MV-4-11 (cell line): ENCODE measurements around the gene RUNX1.
A peak's percentile ranks its signal among the peaks of the same experiment; 100 is the strongest.
"Not testable (repeated sequence)": the region's sequence is repeated elsewhere in the genome, so short reads cannot be mapped to it uniquely, and the experiment has no call there.

Source experiments
- DNase-seq: peaks from one replicate; lab custom pipeline; 2025; lab: John Stamatoyannopoulos, UW

RUNX1 gene

GRCh38 chr21:34805157-34805556 lies 243.9 kb downstream of the RUNX1 start:
- DNase-seq: no peak

DNA sequence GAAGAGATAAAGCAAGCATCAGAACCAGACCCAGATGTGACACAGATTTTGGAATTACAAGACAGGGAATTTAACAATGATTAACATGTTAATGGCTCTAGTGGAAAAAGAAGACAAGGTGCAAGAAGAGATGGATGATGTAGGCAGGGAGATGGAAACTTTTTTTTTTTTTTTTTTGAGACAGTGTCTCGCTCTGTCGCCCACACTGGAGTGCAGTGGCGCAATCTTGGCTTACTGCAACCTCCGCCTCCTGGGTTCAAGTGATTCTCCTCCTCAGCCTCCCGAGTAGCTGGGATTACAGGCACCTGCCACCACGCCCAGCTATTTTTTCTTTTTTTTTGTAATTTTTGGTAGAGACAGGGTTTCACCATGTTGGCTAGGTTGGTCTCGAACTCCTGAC lies 244.5 kb downstream of the RUNX1 start:
- DNase-seq: not testable (repeated sequence)

GRCh38 chr21:34803782-34804370 lies 245.2 kb downstream of the RUNX1 start:
- peak; percentile 62 for DNase-seq

GRCh38 chr21:34802180-34802899 lies 246.8 kb downstream of the RUNX1 start:
- no peak for DNase-seq

- no peak for DNase-seq
Measured at GRCh38 chr21:34801519-34802132, 247.5 kb downstream of the RUNX1 start.

- DNase-seq: no peak
Measured at GRCh38 chr21:34800797-34801518, 248.1 kb downstream of the RUNX1 start.

DNA sequence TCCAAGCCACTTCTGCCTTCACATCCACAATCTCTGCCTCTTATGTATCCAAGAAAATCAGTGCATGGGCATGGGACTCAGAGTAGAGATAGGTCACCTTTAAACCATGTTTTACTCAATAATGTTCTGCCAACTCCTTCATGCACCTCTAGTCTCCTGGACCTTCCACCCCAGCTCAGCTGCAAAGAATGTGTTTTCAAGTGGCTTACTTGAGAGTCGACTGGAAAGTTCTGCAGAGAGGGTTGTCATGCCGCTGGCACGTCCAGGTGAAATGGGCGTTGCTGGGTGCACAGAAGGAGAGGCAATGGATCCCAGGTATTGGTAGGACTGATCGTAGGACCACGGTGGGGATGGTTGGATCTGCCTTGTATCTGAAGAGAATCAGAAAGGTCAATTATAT lies 250.0 kb downstream of the RUNX1 start:
- no peak for DNase-seq

DNA sequence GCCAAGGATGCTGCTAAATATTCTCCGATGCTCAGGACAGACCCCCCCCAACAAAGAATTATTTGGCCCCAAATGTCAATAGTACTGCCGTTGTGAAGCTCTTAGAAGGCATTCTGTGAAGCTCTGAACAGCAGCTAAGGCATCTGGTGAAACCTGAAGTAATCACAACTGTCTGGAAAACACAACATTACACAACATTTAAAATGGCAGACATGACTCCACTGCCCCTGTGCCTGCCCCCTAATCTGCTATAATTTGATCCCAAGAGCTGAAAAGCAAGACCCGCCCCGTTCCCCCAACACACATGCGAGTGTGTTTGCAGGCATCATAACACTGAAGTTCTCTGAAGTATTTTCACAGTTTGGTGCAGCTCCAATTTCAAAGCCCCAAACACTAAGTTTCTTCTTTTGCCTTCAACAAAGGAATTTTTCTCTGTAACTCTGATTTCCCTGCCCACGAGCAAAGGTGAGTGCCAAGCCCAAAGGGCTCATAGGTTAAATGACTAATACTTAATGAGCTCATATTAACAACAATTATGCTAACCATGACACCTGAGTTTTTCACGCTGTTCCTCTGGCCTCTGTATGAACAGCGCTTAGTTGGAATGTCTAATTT lies 251.1 kb downstream of the RUNX1 start:
- DNase-seq: no peak

GRCh38 chr21:34797201-34797525 lies 251.9 kb downstream of the RUNX1 start:
- DNase-seq: no peak

DNA sequence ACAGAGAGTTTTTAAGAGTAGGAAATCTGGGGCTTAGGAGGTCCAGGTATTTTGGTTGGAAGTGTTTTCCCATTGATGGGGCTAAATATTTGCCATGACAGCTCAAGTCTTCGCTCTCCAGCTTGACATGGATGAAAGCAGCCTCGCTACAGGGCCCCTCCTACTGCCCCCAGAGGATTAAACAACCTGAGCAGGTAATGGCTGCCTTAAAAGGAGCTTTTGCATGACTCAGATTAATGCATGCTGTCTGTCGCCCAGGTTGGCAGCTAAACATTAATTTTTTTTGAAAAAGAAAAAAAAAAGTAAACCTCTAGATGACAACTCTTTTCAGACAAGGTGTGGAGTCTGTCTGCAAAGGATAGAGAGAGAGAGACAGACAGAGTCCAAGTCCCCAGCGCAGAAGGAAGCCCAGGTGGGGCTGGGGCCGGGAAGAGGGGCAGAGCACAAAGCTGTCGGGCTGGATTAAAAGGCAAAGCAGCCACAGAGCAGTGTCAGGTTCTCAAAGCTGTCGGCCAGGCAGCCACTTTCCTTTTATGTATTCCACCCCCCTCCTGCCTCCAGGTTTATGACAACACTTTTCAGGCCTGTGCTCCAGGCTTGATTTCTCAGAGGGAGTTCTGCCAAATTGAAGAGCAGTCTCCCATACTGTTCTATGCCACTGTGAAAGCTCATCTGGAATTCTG lies 252.4 kb downstream of the RUNX1 start:
- DNase-seq: no peak

GRCh38 chr21:34795548-34796180 lies 253.4 kb downstream of the RUNX1 start:
- DNase-seq: no peak

GRCh38 chr21:34795175-34795547 lies 253.9 kb downstream of the RUNX1 start:
- DNase-seq: no peak

DNA sequence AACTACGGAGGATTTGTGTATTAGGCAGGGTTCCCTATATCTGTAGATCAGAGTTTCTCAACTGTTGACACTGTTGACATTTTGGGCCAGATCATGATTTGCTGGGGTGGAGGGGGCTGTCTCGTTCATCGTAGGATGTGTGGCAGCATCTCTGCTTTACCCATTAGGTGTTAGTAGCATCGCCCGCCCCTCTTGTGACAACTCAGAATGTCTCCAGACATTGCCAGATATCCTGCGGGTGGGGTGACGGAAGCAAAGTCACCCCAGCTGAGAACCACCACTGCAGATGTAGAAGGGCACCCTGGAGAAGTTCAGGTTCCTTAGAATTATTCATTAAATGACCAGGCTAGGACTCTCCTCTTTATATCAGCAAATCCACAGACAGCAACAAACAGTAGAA lies 254.4 kb downstream of the RUNX1 start:
- no peak for DNase-seq

- DNase-seq: no peak
Measured at GRCh38 chr21:34793471-34793870, 255.6 kb downstream of the RUNX1 start.

DNA sequence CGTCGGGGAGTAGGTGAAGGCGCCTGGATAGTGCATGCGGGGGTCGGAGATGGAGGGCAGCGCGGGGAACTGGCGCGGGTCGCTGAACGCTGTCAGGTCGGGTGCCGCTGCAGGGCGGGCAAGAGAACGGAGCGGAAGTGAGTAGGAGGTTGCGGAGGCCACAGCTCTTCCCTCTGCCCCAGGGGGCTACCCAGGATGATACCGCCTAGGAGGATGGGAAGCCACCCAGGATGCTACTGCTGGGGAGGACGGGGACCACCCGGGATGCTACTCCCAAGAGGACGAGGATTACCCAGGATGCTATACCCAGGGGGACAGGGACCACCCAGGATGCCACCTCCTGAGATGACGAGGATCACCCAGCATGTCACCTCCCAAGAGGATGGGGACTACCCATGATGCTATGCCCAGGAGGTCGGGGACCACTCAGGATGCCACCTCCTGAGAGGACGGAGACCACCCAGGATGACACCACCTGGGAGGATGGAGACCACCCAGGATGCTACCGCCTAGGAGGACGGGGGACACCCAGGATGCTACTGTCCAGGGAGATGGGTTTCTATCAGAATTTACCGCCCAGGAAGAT lies 256.5 kb downstream of the RUNX1 start:
- DNase-seq: no peak

GRCh38 chr21:34791776-34792503 lies 257.2 kb downstream of the RUNX1 start:
- DNase-seq: no peak

DNA sequence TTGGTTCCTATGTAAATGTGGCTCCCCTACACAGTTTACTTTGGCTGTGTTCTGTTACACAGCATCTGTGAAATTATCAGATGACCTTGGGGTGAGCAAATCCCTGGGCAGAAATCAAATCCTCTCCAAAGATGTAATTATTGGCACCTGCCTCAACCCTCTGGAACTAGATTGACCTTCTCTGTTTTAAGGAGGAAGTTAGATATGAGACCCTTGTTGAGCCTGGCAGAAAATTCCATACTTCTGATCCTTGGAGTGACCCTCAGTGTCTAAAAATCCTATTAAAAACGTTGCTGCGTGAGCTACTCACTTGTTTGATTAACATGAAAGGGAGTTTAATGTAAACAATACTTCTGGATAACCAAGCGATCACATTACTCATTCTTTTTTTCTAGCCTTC lies 258.3 kb downstream of the RUNX1 start:
- no peak for DNase-seq

DNA sequence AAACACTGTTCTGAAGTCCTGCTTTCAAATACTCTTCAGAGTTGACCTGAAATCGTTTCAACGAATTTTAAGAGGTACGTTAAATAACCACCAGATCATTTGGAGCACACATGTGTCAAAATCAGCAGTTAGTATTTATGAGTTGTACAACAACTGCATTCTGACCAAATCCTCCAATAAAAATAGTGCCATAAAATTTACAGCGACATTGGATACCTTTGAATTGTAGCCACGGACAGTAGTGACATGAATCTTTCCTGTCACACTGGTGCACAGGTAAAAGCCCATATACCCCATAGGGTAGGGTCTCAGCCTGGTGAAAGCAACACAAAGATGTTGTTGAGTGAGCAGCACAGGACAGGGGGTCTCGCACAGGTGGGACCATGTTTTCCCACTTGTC lies 258.8 kb downstream of the RUNX1 start:
- DNase-seq: no peak

DNA sequence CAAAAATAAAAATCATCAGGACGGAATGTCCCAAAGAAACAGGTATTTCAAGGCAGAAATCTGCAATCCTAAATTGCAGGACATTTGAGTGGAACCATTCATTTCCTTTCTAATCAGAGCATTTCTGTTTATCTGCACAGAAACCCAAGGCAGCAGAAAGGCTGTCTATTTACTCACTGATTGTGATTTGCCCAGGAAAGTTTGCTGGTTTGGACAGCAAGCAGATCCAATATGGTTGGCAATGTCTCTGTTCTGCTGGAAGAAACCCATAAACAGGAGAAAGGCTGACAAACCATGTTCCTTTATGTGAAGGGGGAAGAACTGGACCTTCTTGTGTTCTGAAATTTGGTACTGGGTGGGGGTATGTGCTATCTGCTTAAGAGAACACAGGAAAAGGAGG lies 260.2 kb downstream of the RUNX1 start:
- no peak for DNase-seq

DNA sequence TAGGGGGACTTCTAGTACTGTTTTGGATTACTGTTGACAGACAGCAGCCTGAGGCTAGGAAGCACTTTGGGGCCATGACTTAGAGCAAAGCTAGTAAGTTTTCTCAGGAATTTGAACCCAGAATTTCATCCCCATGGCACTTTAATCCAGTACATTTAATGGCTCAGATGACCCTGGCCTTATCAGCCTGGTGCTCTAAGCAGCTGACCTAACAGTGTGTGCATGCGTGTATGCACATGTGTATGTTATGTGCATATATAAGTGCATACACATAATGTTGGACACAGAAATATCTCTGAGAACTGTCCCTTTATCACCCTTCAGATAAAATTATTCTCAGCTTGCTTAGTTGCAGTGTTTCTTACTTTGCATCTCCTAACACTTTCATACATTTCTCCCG lies 265.3 kb downstream of the RUNX1 start:
- no peak for DNase-seq
